ENCODE results near the gene MYD88.

MYD88 gene

GRCh38 chr3:38138349-38139190, at the start of gene MYD88:
Gene MYD88 (plus strand): TSS chr3:38138661. CDS start chr3:38138701, 40 bp downstream.
- peak; percentile 62 to 74 (median 65) for DNase-seq (ENCODE audit: low read depth in 3 of 3)

- no peak for DNase-seq (ENCODE audit: low read depth in 3 of 3)
These were observed 49.3 kb upstream of the MYD88 start for GRCh38 chr3:38089163-38089562.

- DNase-seq (ENCODE audit: low read depth in 3 of 3) = no peak
These were observed 48.0 kb upstream of the MYD88 start for GRCh38 chr3:38090453-38090852.

GRCh38 chr3:38094999-38095398, 43.5 kb upstream of the MYD88 start:
- DNase-seq (ENCODE audit: low read depth in 3 of 3) = no peak

GRCh38 chr3:38095669-38096483, 42.6 kb upstream of the MYD88 start:
- no peak for DNase-seq (ENCODE audit: low read depth in 3 of 3)

GRCh38 chr3:38097446-38098375, 40.8 kb upstream of the MYD88 start:
- no peak for DNase-seq (ENCODE audit: low read depth in 3 of 3)

- DNase-seq (ENCODE audit: low read depth in 3 of 3) = no peak
These were observed 40.1 kb upstream of the MYD88 start for GRCh38 chr3:38098376-38098723.

GRCh38 chr3:38099518-38099917, 38.9 kb upstream of the MYD88 start:
- no peak for DNase-seq (ENCODE audit: low read depth in 3 of 3)

- DNase-seq (ENCODE audit: low read depth in 3 of 3) = no peak
These were observed 38.0 kb upstream of the MYD88 start for GRCh38 chr3:38100498-38100897.

GRCh38 chr3:38101811-38102443, 36.5 kb upstream of the MYD88 start:
- DNase-seq (ENCODE audit: low read depth in 3 of 3) = no peak

GRCh38 chr3:38102444-38102814, 36.0 kb upstream of the MYD88 start:
- no peak for DNase-seq (ENCODE audit: low read depth in 3 of 3)

GRCh38 chr3:38105525-38105924, 32.9 kb upstream of the MYD88 start:
- DNase-seq (ENCODE audit: low read depth in 3 of 3) = no peak

- no peak for DNase-seq (ENCODE audit: low read depth in 3 of 3)
These were observed 30.4 kb upstream of the MYD88 start for GRCh38 chr3:38107911-38108648.

GRCh38 chr3:38108649-38109579, 29.5 kb upstream of the MYD88 start:
- DNase-seq (ENCODE audit: low read depth in 3 of 3) = no peak

- DNase-seq (ENCODE audit: low read depth in 3 of 3) = no peak
These were observed 28.7 kb upstream of the MYD88 start for GRCh38 chr3:38109580-38110313.

GRCh38 chr3:38110314-38111050, 28.0 kb upstream of the MYD88 start:
- DNase-seq (ENCODE audit: low read depth in 3 of 3) = no peak

GRCh38 chr3:38111201-38111600, 27.3 kb upstream of the MYD88 start:
- DNase-seq (ENCODE audit: low read depth in 3 of 3) = no peak

- no peak for DNase-seq (ENCODE audit: low read depth in 3 of 3)
These were observed 26.6 kb upstream of the MYD88 start for GRCh38 chr3:38111696-38112377.

All from stimulated activated CD4-positive, alpha-beta T cell treated with anti-CD3 and anti-CD28 coated beads, TNF-alpha, amount 100 ng/mL, for 48 hours (primary cell).